ENCODE measurements around the gene TEX13B. TPM values are rescaled to one million over a fixed set of nuclear protein-coding genes. Genes with fewer than 3 reads are reported as not detected.

The TEX13B gene
- total RNA-seq, 6 experiments from 2014 or later, result not detected

DNA sequence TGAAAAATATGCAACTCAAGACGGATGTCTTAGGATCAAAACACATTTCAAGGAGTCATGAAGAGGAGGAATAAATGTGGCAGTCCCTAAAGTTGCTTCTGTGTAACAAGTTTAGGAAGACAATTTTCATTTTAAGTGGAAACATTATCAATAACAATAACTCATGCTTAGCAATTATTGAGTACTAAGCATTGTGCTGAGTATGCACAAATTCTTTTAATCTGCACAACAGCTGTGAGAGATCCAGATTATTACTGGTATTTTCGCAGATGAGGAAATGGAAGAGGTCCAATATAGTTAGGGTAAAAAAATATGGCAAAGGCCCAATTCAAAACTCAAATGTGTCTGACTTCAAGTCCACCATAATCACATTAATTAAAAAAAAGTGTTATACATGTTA lies 2.9 kb upstream of the TEX13B start:
- WGBS (ENCODE audit: insufficient coverage, low coverage, low lambda C conversion rate, missing lambda C conversion rate), result 71% methylated on average over 2 of the region's 2 CpGs
- intact Hi-C loops (cut with DNase I), result no loop called here
- DNase-seq (no peak), ATAC-seq (no peak)
- TF ChIP-seq POLR2A (IDR thresholded peaks at IDR 0.05), result no peak
- TF ChIP-seq CTCF (IDR thresholded peaks at IDR 0.05), result no peak
- Histone ChIP-seq H3K4me1 (no peaks in the 10 kb centered on the region), H3K27me3 (no peaks in the 10 kb centered on the region), H3K27ac (no peak overlapping the region), H3K9me3 (no peaks in the 10 kb centered on the region), H3K4me3 (no peak overlapping the region), H3K36me3 (no peaks in the 10 kb centered on the region)

- Histone ChIP-seq H3K4me1 (no peaks in the 10 kb centered on the region), H3K9me3 (no peaks in the 10 kb centered on the region), H3K27ac (no peak overlapping the region), H3K4me3 (no peak overlapping the region), H3K27me3 (no peaks in the 10 kb centered on the region), H3K36me3 (no peaks in the 10 kb centered on the region)
- intact Hi-C loops (cut with DNase I), result no loop called here
- ATAC-seq (no peak), DNase-seq (no peak)
- TF ChIP-seq POLR2A (IDR thresholded peaks at IDR 0.05) (no peak), CTCF (IDR thresholded peaks at IDR 0.05) (no peak)
Observed at GRCh38 chrX:107979534-107979933, 2.6 kb downstream of the TEX13B start.

DNA sequence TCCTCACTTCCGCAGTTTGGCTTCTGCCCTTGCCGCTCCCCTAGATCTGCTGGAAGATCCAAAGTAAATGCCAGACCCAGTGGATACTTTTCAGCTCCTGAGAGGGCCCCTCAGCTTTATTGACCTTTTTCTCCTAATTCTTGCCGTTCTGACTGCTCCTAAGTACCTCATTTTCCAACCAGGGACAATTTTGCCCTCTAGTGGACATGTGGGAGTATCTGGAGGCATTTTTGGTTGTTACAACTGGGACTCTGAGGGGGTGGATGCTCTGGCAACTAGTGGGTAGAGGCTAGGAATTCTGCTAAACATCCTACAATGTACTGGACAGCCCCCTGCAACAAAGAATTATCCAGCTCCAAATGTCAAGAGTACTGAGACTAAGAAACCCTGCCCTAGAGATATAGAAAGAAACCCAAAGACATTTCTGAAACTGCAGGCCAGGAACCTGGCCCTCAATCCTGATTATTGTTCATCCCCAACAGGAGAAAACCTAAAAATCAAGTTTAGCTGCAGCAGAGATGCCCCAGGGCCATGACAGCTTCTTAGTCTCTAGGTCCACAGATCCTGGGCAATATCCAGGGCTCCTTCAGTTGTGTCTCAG lies 3.4 kb downstream of the TEX13B start:
- no peak overlapping the region for H3K4me3 ChIP-seq
- H3K27me3 ChIP-seq, result no peaks in the 10 kb centered on the region
- TF ChIP-seq CTCF (IDR thresholded peaks at IDR 0.05) (peak; percentile 40 to 56 (median 48)), POLR2A (IDR thresholded peaks at IDR 0.05) (no peak)
- H3K4me1 ChIP-seq, result no peaks in the 10 kb centered on the region
- 26% methylated on average over 3 of the region's 3 CpGs for WGBS (ENCODE audit: insufficient coverage, low coverage, low lambda C conversion rate, missing lambda C conversion rate)
- intact Hi-C loops (cut with DNase I), result no loop called here
- ATAC-seq (peak; percentile 37 to 61 (median 54)), DNase-seq (no peak)
- no peaks in the 10 kb centered on the region for H3K9me3 ChIP-seq
- H3K27ac ChIP-seq, result no peak overlapping the region
- H3K36me3 ChIP-seq, result no peaks in the 10 kb centered on the region

GRCh38 chrX:107978071-107978470 lies 4.1 kb downstream of the TEX13B start:
- 49% methylated on average over 4 of the region's 4 CpGs for WGBS (ENCODE audit: insufficient coverage, low coverage, low lambda C conversion rate, missing lambda C conversion rate)
- Histone ChIP-seq H3K4me1 (no peaks in the 10 kb centered on the region), H3K27ac (no peak overlapping the region), H3K9me3 (no peaks in the 10 kb centered on the region), H3K36me3 (no peaks in the 10 kb centered on the region), H3K4me3 (no peak overlapping the region), H3K27me3 (no peaks in the 10 kb centered on the region)
- no peak for DNase-seq
- TF ChIP-seq POLR2A (IDR thresholded peaks at IDR 0.05) (no peak), CTCF (IDR thresholded peaks at IDR 0.05) (no peak)
- intact Hi-C loops (cut with DNase I), result no loop called here
- ATAC-seq, result no peak

- Histone ChIP-seq H3K27ac (no peak overlapping the region), H3K4me3 (no peak overlapping the region), H3K27me3 (no peaks in the 10 kb centered on the region), H3K9me3 (no peaks in the 10 kb centered on the region), H3K36me3 (no peaks in the 10 kb centered on the region), H3K4me1 (no peaks in the 10 kb centered on the region)
- WGBS (ENCODE audit: insufficient coverage, low coverage, low lambda C conversion rate, missing lambda C conversion rate), result 31% methylated on average over 3 of the region's 3 CpGs
- DNase-seq, result no peak
- intact Hi-C loops (cut with DNase I), result no loop called here
- TF ChIP-seq CTCF (IDR thresholded peaks at IDR 0.05), result no peak
- TF ChIP-seq POLR2A (IDR thresholded peaks at IDR 0.05), result no peak
- no peak for ATAC-seq
Observed at GRCh38 chrX:107971636-107972035, 10.5 kb downstream of the TEX13B start.

All from right lobe of liver (tissue), 6 donors.